ENCODE measurements around the gene MBOAT2.

- TF ChIP-seq, protein P1, sequence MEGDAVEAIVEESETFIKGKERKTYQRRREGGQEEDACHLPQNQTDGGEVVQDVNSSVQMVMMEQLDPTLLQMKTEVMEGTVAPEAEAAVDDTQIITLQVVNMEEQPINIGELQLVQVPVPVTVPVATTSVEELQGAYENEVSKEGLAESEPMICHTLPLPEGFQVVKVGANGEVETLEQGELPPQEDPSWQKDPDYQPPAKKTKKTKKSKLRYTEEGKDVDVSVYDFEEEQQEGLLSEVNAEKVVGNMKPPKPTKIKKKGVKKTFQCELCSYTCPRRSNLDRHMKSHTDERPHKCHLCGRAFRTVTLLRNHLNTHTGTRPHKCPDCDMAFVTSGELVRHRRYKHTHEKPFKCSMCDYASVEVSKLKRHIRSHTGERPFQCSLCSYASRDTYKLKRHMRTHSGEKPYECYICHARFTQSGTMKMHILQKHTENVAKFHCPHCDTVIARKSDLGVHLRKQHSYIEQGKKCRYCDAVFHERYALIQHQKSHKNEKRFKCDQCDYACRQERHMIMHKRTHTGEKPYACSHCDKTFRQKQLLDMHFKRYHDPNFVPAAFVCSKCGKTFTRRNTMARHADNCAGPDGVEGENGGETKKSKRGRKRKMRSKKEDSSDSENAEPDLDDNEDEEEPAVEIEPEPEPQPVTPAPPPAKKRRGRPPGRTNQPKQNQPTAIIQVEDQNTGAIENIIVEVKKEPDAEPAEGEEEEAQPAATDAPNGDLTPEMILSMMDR (IDR thresholded peaks at IDR 0.05), result no peak
- TF ChIP-seq POLR2AphosphoS5 (IDR thresholded peaks at IDR 0.05) (no peak), POLR2A (IDR thresholded peaks at IDR 0.05) (no peak), EP300 (IDR thresholded peaks at IDR 0.05) (no peak)
These were observed 3.7 kb downstream of the MBOAT2 start for GRCh38 chr2:8999797-9000196.
